HG02981 (cell line): Measurements from ENCODE around the gene RNF150.
"Not testable (repeated sequence)": the region's sequence is repeated elsewhere in the genome, so short reads cannot be mapped to it uniquely, and the experiment has no call there.

Experiments used
- ATAC-seq: cut with Tn5 transposase; IDR thresholded peaks from one replicate; pipeline ENCODE4 v1.9.1; 2021; ENCODE audit warnings: mild to moderate bottlenecking, moderate library complexity; ENCODE audit not compliant: unreplicated experiment

RNF150 gene

GRCh38 chr4:141133146-141133998 lies at the start of gene RNF150:
Gene RNF150, minus strand, starts transcription at chr4:141133469.
- peak; percentile 57 for ATAC-seq

- peak; percentile 97 for ATAC-seq
Measured at GRCh38 chr4:141180991-141181761, 47.9 kb upstream of the RNF150 start.

GRCh38 chr4:141179474-141180373 lies 46.5 kb upstream of the RNF150 start:
- ATAC-seq, result no peak

- no peak for ATAC-seq
Measured at GRCh38 chr4:141177171-141177570, 43.9 kb upstream of the RNF150 start.

GRCh38 chr4:141174457-141174856 lies 41.2 kb upstream of the RNF150 start:
- ATAC-seq, result no peak

GRCh38 chr4:141170671-141171070 lies 37.4 kb upstream of the RNF150 start:
- no peak for ATAC-seq

GRCh38 chr4:141169391-141169790 lies 36.1 kb upstream of the RNF150 start:
- ATAC-seq, result no peak

GRCh38 chr4:141165001-141165400 lies 31.7 kb upstream of the RNF150 start:
- ATAC-seq, result not testable (repeated sequence)

GRCh38 chr4:141159027-141159426 lies 25.8 kb upstream of the RNF150 start:
- no peak for ATAC-seq

- no peak for ATAC-seq
Measured at GRCh38 chr4:141158219-141158618, 24.9 kb upstream of the RNF150 start.

- ATAC-seq, result no peak
Measured at GRCh38 chr4:141155586-141155985, 22.3 kb upstream of the RNF150 start.

GRCh38 chr4:141154725-141155124 lies 21.5 kb upstream of the RNF150 start:
- no peak for ATAC-seq

- no peak for ATAC-seq
Measured at GRCh38 chr4:141153751-141154510, 20.7 kb upstream of the RNF150 start.

- no peak for ATAC-seq
Measured at GRCh38 chr4:141144207-141144606, 10.9 kb upstream of the RNF150 start.

GRCh38 chr4:141142423-141142822 lies 9.2 kb upstream of the RNF150 start:
- ATAC-seq, result no peak

- ATAC-seq, result no peak
Measured at GRCh38 chr4:141140391-141141200, 7.3 kb upstream of the RNF150 start.

GRCh38 chr4:141133999-141134995 lies 1.0 kb upstream of the RNF150 start:
- no peak for ATAC-seq

GRCh38 chr4:141132709-141133145 lies 542 bp downstream of the RNF150 start:
- peak; percentile 18 for ATAC-seq
